K562 treated with DMSO at 1 percent for 4 hours (cell line): ENCODE results near the gene CDCA7. TPM values are rescaled to one million over a fixed set of nuclear protein-coding genes. Genes with fewer than 3 reads are reported as not detected.

Experiments used
- total RNA-seq: library from RNA; unstranded; fragments of 300-600 nt; gene quantifications from 2 replicates; pipeline ENCODE4 v1.2.3, GENCODE V29; 2022; ENCODE audit not compliant: insufficient read depth

The CDCA7 gene
- total RNA-seq: 5.2 and 6.9 TPM in 2 replicates

GRCh38 chr2:173354582-173355131, at the start of gene CDCA7:
Gene CDCA7 (plus strand): TSS chr2:173354872. CDS start chr2:173354964, 92 bp downstream.

